HEK293T (cell line): Measurements from ENCODE around the gene ZDHHC9.

Source experiments
- CTCF ChIA-PET: fragments of 350-600 bp; formaldehyde crosslinking; extraction: SDS; loops from one replicate; lab custom pipeline; 2021; ENCODE audit warnings: antibody characterized with exemption, inconsistent platforms; lab: Yijun Ruan, JAX
- POLR2A ChIA-PET: fragments of 350-600 bp; formaldehyde crosslinking; extraction: SDS; loops from one replicate; lab custom pipeline; 2020; ENCODE audit warnings: antibody characterized with exemption, inconsistent platforms; lab: Yijun Ruan, JAX
- DNase-seq: peaks from one replicate; pipeline ENCODE4 v3.0.0; 2012; ENCODE audit warnings: mixed read lengths; ENCODE audit errors: extremely low spot score
- ARNT ChIP-seq: fragments of 450-650 bp; IDR thresholded peaks from 2 replicates; pipeline ENCODE4 v1.6.1; 2017; ENCODE audit warnings: mild to moderate bottlenecking
- BHLHE40 ChIP-seq: fragments of 450-650 bp; IDR thresholded peaks from 2 replicates; pipeline ENCODE4 v1.6.1; 2016; ENCODE audit warnings: mild to moderate bottlenecking, moderate library complexity, borderline replicate concordance
- CTBP1 ChIP-seq: fragments of 450-650 bp; IDR thresholded peaks from 2 replicates; pipeline ENCODE4 v1.6.1; 2016; ENCODE audit warnings: borderline replicate concordance
- ELF4 ChIP-seq: fragments of 450-650 bp; IDR thresholded peaks from 2 replicates; pipeline ENCODE4 v1.6.1; 2017; ENCODE audit warnings: antibody characterized with exemption
- FOXA1 ChIP-seq: fragments of 450-650 bp; IDR thresholded peaks from 2 replicates; pipeline ENCODE4 v1.6.1; 2016; ENCODE audit warnings: mild to moderate bottlenecking
- FOXK2 ChIP-seq: fragments of 450-650 bp; IDR thresholded peaks from 2 replicates; pipeline ENCODE4 v1.6.1; 2016; ENCODE audit warnings: mild to moderate bottlenecking
- FOXM1 ChIP-seq: fragments of 450-650 bp; IDR thresholded peaks from 2 replicates; pipeline ENCODE4 v1.6.1; 2017; ENCODE audit warnings: mild to moderate bottlenecking, borderline replicate concordance
- HDGF ChIP-seq: fragments of 450-650 bp; IDR thresholded peaks from 2 replicates; pipeline ENCODE4 v1.6.1; 2017; ENCODE audit warnings: antibody characterized with exemption, borderline replicate concordance
- L3MBTL2 ChIP-seq: fragments of 450-650 bp; conservative IDR thresholded peaks from 2 replicates; pipeline ENCODE4 v1.6.1; 2016; ENCODE audit warnings: mild to moderate bottlenecking
- LEF1 ChIP-seq: fragments of 450-650 bp; IDR thresholded peaks from 2 replicates; pipeline ENCODE4 v1.6.1; 2017; ENCODE audit warnings: mild to moderate bottlenecking, borderline replicate concordance
- NFRKB ChIP-seq: fragments of 450-650 bp; IDR thresholded peaks from 2 replicates; pipeline ENCODE4 v1.6.1; 2016; ENCODE audit warnings: mild to moderate bottlenecking, moderate library complexity
- SP1 ChIP-seq: fragments of 450-650 bp; IDR thresholded peaks from 2 replicates; pipeline ENCODE4 v1.6.1; 2017
- SUZ12 ChIP-seq: fragments of 450-650 bp; IDR thresholded peaks from 2 replicates; pipeline ENCODE4 v1.6.1; 2016; ENCODE audit warnings: mild to moderate bottlenecking
- TARDBP ChIP-seq: fragments of 450-650 bp; IDR thresholded peaks from 2 replicates; pipeline ENCODE4 v1.6.1; 2016
- ZNF384 ChIP-seq: fragments of 450-650 bp; IDR thresholded peaks from 2 replicates; pipeline ENCODE4 v1.6.1; 2016
- TF ChIP-seq, protein P1 (sequence below): fragments of 450-650 bp; IDR thresholded peaks from 2 replicates; pipeline ENCODE4 v1.6.1; 2016

ZDHHC9 gene

DNA sequence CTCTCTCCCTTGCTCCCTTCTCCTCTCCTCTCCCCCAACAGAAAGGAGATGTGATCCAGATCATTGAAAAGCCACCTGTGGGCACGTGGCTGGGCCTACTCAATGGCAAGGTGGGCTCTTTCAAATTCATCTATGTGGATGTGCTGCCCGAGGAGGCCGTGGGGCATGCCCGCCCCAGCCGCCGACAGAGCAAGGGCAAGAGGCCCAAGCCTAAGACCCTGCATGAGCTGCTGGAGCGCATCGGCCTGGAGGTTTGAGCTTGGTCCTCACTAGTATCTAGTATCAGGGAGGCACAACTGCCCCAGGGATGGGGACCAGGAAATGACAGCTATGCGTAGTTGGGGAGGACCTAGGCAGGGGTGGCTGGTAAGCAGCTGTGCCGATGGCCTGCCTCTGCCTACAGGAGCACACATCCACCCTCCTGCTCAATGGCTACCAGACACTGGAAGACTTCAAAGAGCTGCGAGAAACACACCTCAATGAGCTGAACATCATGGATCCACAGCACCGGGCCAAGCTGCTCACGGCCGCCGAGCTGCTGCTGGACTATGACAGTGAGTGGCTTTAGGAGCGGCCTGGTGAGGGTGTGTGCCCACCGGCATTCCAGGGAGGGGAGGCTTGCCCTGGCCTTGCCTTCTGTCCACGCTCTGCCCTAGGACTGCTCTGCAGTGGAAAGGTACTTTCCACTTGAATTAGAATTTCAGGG lies 50.9 kb downstream of the ZDHHC9 start:
- CTCF ChIA-PET = no interaction called here

DNA sequence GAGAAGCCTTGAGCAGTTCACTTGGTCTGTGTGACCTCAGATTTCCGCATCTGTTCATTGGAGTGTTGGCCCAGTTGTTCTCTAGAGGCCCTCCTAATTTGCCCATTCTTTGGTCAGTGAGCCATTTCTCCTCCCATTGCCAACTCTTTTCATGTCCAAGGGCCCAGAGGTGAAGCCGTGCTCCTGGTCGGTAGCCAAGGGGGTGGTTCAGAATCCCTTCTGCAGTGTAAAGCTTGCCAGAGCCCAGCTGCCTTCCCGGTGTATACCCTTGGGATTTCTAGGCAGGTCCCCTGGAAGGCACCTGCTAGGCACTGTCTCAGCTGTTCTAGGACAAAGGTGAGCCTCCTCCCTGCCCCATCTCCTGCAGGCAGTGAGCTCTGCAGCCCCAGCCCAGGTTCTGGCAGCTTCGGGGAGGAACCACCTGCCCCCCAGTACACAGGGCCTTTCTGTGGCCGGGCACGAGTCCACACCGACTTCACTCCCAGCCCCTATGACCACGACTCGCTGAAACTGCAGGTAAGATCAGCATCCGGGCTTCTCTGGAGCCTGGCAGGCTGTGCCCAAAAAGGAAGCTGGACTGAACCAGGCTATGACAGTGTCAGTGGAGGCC lies 51.6 kb downstream of the ZDHHC9 start:
- DNase-seq = no peak
- no peak for TF ChIP-seq FOXK2
- no peak for TF ChIP-seq SP1
- TF ChIP-seq SUZ12 = no peak
- ChIA-PET CTCF (no interaction called here), POLR2A (no interaction called here)

More for the DNA sequence above, 50.9 kb downstream of the ZDHHC9 start:
- POLR2A ChIA-PET = no interaction called here
- DNase-seq = no peak
- TF ChIP-seq NFRKB (no peak), ARNT (no peak), HDGF (no peak), BHLHE40 (no peak), FOXM1 (no peak), FOXA1 (no peak), L3MBTL2 (no peak), ELF4 (no peak), FOXK2 (no peak), ZNF384 (no peak), SP1 (no peak)
- TF ChIP-seq, protein P1, sequence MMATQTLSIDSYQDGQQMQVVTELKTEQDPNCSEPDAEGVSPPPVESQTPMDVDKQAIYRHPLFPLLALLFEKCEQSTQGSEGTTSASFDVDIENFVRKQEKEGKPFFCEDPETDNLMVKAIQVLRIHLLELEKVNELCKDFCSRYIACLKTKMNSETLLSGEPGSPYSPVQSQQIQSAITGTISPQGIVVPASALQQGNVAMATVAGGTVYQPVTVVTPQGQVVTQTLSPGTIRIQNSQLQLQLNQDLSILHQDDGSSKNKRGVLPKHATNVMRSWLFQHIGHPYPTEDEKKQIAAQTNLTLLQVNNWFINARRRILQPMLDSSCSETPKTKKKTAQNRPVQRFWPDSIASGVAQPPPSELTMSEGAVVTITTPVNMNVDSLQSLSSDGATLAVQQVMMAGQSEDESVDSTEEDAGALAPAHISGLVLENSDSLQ = no peak

DNA sequence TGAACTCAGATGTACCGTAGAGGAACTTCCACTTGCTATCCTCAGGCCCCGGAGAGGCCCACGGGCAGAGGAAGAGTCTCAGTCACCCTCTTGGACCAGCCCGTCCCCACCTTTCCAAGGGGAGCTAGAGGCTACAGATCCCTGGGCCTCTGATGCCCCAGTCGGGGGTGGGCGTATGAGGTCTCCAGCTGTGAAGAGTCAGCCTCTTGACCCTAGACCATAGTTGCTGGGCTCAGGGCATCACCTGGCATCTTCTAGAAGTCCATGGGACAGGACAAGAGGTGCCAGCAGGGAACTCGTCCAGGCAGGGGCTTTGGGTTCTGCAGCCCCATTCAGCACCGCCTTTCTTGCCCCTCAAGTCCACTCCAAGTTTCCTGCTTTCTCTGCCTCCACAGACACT lies 52.4 kb downstream of the ZDHHC9 start:
- TF ChIP-seq SUZ12 = no peak
- POLR2A ChIA-PET = no interaction called here
- CTCF ChIA-PET = no interaction called here
- DNase-seq = no peak

DNA sequence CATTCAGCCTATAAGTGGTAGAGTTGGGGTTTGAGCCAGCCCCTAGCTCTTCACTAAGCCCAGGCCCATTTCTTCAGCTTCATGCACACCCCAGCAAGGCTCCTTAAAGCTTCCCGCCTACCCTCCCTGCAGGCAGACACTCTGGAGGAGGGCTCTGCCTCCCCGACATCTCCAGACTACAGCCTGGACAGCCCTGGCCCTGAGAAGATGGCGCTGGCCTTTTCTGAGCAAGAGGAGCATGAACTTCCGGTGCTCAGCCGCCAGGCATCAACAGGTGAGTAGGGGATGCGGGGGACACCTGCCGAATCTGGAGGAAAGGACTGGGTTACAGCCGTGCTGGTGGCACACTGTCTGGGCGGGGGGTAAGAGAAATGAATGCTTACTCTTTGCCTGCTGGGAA lies 52.9 kb downstream of the ZDHHC9 start:
- TF ChIP-seq SP1 = no peak
- no peak for TF ChIP-seq CTBP1
- no peak for TF ChIP-seq FOXA1
- CTCF ChIA-PET = interaction anchor here (0.7 kb wide), 1 partner anchor 189 kb away, joined by 3 read pairs; no protein-coding TSS in a partner anchor

GRCh38 chrX:129790146-129790545 lies 53.5 kb downstream of the ZDHHC9 start:
- TF ChIP-seq NFRKB (no peak), ELF4 (no peak)
- DNase-seq = no peak
- ChIA-PET CTCF (interaction anchor here (0.7 kb wide), 1 partner anchor 189 kb away, joined by 3 read pairs; no protein-coding TSS in a partner anchor), POLR2A (no interaction called here)

More for the DNA sequence above, 52.9 kb downstream of the ZDHHC9 start:
- no peak for DNase-seq
- POLR2A ChIA-PET = no interaction called here

DNA sequence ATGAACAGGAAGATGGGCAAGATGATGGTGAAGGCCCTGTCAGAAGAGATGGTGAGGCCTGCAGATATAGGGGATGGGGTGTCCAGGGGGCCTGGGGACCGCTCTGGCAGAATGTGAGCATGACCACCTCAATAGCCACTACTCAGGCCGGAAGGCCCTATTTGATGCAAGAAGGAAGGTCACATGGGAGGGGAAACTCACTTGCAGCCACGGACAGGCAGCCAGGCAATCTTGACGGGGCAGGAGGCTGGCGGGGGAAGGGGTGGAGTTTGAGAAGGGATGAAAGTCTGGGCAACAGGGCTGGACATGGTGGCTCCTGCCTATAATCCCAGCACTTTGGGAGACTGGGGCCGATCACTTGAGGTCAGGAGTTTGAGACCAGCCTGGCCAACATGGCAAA lies 55.2 kb downstream of the ZDHHC9 start:
- TF ChIP-seq L3MBTL2 = no peak
- TF ChIP-seq CTBP1 = no peak
- TF ChIP-seq TARDBP = no peak
- TF ChIP-seq FOXM1 = no peak
- no peak for TF ChIP-seq LEF1
- TF ChIP-seq BHLHE40 = no peak
- TF ChIP-seq ARNT = no peak
- no peak for TF ChIP-seq HDGF
- TF ChIP-seq NFRKB = no peak
- ChIA-PET CTCF (no interaction called here), POLR2A (no interaction called here)
- DNase-seq = no peak

GRCh38 chrX:129787336-129788055 lies 56.2 kb downstream of the ZDHHC9 start:
- ChIA-PET POLR2A (no interaction called here), CTCF (no interaction called here)
- DNase-seq = no peak
- TF ChIP-seq, protein P1 = no peak
- TF ChIP-seq ZNF384 (no peak), TARDBP (no peak), HDGF (no peak)

DNA sequence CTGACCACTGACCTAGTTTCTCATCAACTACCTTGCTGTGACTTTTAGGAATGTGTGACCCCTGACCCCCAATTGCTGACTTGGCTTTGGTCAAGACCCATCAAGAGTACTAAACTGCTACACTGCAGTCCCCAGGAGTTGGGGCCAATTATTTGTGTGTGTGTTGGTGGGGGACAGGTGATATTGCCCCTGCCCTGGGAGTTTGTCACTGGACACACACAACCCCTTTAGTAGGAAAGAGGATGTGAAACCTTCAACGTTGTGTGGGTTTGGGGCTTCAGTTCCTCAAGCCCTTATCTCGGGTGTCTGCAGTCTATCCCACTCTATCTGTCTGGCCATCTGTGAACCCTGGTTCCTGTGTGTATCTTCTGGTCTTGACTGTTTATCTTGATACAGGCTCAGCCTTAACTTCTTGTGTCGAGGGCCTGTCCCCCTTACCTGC lies 57.5 kb downstream of the ZDHHC9 start:
- POLR2A ChIA-PET = no interaction called here
- TF ChIP-seq L3MBTL2 (no peak), TARDBP (no peak), ZNF384 (no peak), FOXK2 (no peak), ARNT (no peak), HDGF (no peak), NFRKB (no peak), BHLHE40 (no peak), CTBP1 (no peak), FOXM1 (no peak), LEF1 (no peak), FOXA1 (no peak), SUZ12 (no peak), SP1 (no peak), ELF4 (no peak)
- TF ChIP-seq, protein P1 = no peak
- DNase-seq = no peak
- CTCF ChIA-PET = no interaction called here
